ENCODE measurements around the gene GPATCH2. TPM values are rescaled to one million over a fixed set of nuclear protein-coding genes. Genes with fewer than 3 reads are reported as not detected.
A peak's percentile ranks its signal among the peaks of the same experiment; 100 is the strongest.

GPATCH2 gene
- total and polyA plus RNA-seq, 8 donors = 2.7 to 9.0 (median 5.0) TPM

DNA sequence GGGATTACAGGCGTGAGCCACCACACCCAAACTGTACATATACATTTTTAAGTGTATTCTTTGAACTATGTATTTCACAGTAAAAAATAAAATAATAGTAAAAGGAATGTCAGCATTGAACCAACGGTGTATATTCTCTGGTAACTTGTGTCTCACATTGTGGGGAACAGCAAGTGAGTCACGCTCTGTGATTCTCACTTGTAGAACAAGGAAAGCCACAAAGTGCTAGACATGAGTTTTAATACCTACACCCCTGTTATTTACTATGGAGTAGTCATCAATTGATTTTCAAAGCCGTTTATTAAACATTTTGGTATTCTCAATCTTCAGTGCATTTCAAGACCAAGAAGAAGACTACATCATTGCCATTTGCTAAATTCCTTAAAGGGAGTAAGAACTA lies 197.2 kb downstream of the GPATCH2 start:
- no peak for FAIRE-seq
- no peak for DNase-seq
- intact Hi-C loops (cut with DNase I) = no loop called here
- H3K27ac ChIP-seq = no peak overlapping the region
- H3K9me3 ChIP-seq = no peaks in the 10 kb centered on the region
- H3K4me1 ChIP-seq = no peaks in the 10 kb centered on the region
- 90 to 92% methylated on average over 4 of the region's 4 CpGs for WGBS, 2 donors
- H3K4me3 ChIP-seq = no peak overlapping the region
- TF ChIP-seq, protein P1, sequence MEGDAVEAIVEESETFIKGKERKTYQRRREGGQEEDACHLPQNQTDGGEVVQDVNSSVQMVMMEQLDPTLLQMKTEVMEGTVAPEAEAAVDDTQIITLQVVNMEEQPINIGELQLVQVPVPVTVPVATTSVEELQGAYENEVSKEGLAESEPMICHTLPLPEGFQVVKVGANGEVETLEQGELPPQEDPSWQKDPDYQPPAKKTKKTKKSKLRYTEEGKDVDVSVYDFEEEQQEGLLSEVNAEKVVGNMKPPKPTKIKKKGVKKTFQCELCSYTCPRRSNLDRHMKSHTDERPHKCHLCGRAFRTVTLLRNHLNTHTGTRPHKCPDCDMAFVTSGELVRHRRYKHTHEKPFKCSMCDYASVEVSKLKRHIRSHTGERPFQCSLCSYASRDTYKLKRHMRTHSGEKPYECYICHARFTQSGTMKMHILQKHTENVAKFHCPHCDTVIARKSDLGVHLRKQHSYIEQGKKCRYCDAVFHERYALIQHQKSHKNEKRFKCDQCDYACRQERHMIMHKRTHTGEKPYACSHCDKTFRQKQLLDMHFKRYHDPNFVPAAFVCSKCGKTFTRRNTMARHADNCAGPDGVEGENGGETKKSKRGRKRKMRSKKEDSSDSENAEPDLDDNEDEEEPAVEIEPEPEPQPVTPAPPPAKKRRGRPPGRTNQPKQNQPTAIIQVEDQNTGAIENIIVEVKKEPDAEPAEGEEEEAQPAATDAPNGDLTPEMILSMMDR (IDR thresholded peaks at IDR 0.05) = no peak
- no peaks in the 10 kb centered on the region for H3K27me3 ChIP-seq
- no peaks in the 10 kb centered on the region for H3K36me3 ChIP-seq
- ATAC-seq = no peak

DNA sequence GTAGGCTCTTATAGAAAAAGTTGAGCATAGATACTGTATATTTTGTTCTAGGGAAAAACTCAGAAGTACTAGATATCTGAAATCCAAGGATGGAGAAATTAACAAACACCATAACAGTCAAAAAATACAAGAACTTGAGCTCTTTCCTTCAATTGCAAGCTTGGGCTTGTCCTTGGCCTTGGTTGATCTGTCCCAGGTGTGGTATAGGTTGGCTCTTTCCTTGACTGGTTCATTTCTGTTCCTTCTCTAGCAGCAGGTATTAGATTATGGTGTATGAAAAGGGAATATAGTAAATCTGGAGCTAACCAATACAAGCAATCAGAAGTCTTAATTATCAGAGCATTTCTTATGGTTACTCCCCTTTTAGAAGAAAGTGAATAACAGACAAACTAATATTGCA lies 198.6 kb downstream of the GPATCH2 start:
- ATAC-seq = no peak
- Histone ChIP-seq H3K27me3 (no peaks in the 10 kb centered on the region), H3K4me3 (no peak overlapping the region), H3K4me1 (no peaks in the 10 kb centered on the region), H3K27ac (no peak overlapping the region), H3K36me3 (no peaks in the 10 kb centered on the region), H3K9me3 (no peaks in the 10 kb centered on the region)
- no peak for DNase-seq
- intact Hi-C loops (cut with DNase I) = no loop called here
- FAIRE-seq = no peak
- TF ChIP-seq, protein P1 (IDR thresholded peaks at IDR 0.05) = no peak

DNA sequence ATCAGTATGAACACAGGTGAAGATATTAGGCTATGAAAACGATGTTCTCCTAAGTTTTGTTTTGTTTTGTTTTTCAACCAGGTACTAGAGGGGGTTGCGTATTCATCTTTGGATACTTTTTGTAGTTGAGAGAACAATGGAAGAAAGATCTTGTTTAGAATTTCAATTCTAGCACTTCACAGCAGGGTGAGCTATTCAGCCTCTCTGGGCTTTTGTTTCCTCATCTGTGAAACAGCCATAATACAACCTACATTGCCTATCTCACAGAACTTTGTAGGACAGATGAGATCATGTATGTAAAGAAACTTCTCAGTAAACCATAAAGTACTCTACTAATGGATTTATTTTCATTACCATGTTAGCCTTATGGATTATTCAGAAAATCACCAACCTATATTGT lies 199.5 kb downstream of the GPATCH2 start:
- intact Hi-C loops (cut with DNase I) = no loop called here
- H3K36me3 ChIP-seq = no peaks in the 10 kb centered on the region
- H3K9me3 ChIP-seq = no peaks in the 10 kb centered on the region
- TF ChIP-seq, protein P1 (IDR thresholded peaks at IDR 0.05) = no peak
- FAIRE-seq (no peak), DNase-seq (no peak), ATAC-seq (no peak)
- no peaks in the 10 kb centered on the region for H3K4me1 ChIP-seq
- H3K4me3 ChIP-seq = no peak overlapping the region
- H3K27me3 ChIP-seq = no peaks in the 10 kb centered on the region
- 75 to 92% methylated on average over 2 of the region's 2 CpGs for WGBS, 2 donors
- H3K27ac ChIP-seq = no peak overlapping the region

DNA sequence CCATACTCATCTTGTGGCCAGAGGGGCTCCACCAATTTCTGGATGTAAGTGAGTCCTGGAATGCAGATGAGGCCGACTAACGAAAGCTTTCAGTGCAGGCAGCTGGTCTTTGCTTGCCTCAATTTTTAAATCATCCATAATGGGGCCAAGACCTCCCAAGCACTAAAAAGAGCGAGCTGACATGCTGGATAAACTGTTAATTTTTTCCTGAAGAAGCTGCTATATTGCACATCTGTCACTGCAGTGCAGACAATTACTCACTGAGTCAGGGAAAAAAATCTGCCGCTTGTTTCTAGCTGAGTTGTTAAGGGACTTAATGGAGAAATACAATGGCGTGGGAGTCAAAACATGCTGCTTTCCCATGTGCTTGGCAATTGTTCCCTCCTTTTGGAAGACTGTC lies 205.5 kb downstream of the GPATCH2 start:
- FAIRE-seq (no peak), DNase-seq (no peak), ATAC-seq (peak in 1 of 4 donors; percentile 34)
- H3K4me3 ChIP-seq = no peak overlapping the region
- H3K4me1 ChIP-seq = no peaks in the 10 kb centered on the region
- no peaks in the 10 kb centered on the region for H3K9me3 ChIP-seq
- 69 to 76% methylated on average over 5 of the region's 5 CpGs for WGBS, 2 donors
- H3K27me3 ChIP-seq = no peaks in the 10 kb centered on the region
- intact Hi-C loops (cut with DNase I) = no loop called here
- TF ChIP-seq, protein P1 (IDR thresholded peaks at IDR 0.05) = no peak
- no peaks in the 10 kb centered on the region for H3K36me3 ChIP-seq
- H3K27ac ChIP-seq = no peak overlapping the region

DNA sequence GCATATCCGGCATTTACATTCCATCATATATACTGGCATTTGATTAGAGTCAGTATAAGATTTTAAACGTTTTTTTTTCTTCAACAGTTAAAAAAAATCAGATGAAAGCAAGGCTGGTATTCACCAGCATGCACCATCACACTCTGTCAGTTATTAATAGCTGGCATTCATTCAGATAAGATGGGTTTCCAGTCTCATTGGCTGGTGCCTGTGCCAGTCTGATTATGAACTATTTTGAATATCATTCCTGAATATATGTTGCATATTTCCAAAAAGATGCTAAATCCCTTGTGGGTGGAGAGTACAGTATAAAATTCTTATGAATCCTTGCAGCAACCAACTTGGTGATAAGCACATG lies 211.7 kb downstream of the GPATCH2 start:
- no peak overlapping the region for H3K4me3 ChIP-seq
- DNase-seq (no peak), ATAC-seq (no peak), FAIRE-seq (no peak)
- no peaks in the 10 kb centered on the region for H3K27me3 ChIP-seq
- H3K4me1 ChIP-seq = no peaks in the 10 kb centered on the region
- H3K9me3 ChIP-seq = no peaks in the 10 kb centered on the region
- TF ChIP-seq, protein P1 (IDR thresholded peaks at IDR 0.05) = no peak
- H3K36me3 ChIP-seq = no peaks in the 10 kb centered on the region
- 36% methylated on average over 2 of the region's 2 CpGs for WGBS, 2 donors
- intact Hi-C loops (cut with DNase I) = no loop called here
- H3K27ac ChIP-seq = no peak overlapping the region

All from pancreas (tissue), 10 donors.